ENCODE results near the gene GLRX.
"Not testable (repeated sequence)": the region's sequence is repeated elsewhere in the genome, so short reads cannot be mapped to it uniquely, and the experiment has no call there.

Gene GLRX

GRCh38 chr5:95838001-95838520 is 15.5 kb upstream of the GLRX start:
- H3K27ac ChIP-seq = no peak overlapping the region
- TF ChIP-seq CTCF (IDR thresholded peaks at IDR 0.05) = no peak

GRCh38 chr5:95837492-95837891 is 15.0 kb upstream of the GLRX start:
- H3K4me3 ChIP-seq = no peak overlapping the region
- TF ChIP-seq CTCF (IDR thresholded peaks at IDR 0.05) = no peak
- intact Hi-C loops (cut with DNase I; ENCODE audit: low total_unique reads) = no loop called here
- no peaks in the 10 kb centered on the region for H3K9me3 ChIP-seq
- no peaks in the 10 kb centered on the region for H3K36me3 ChIP-seq
- H3K4me1 ChIP-seq = peaks cover 0 to 37% (median 16%) of the 10 kb centered on the region in 4 donors
- DNase-seq = no peak
- no peak overlapping the region for H3K27ac ChIP-seq
- no peaks in the 10 kb centered on the region for H3K27me3 ChIP-seq

More at GRCh38 chr5:95838001-95838520, 15.5 kb upstream of the GLRX start:
- Histone ChIP-seq H3K4me3 (no peak overlapping the region), H3K4me1 (peaks cover 0 to 43% (median 21%) of the 10 kb centered on the region in 4 donors), H3K27me3 (no peaks in the 10 kb centered on the region), H3K9me3 (no peaks in the 10 kb centered on the region), H3K36me3 (no peaks in the 10 kb centered on the region)
- intact Hi-C loops (cut with DNase I; ENCODE audit: low total_unique reads) = no loop called here
- DNase-seq = no peak

GRCh38 chr5:95836971-95837370 is 14.4 kb upstream of the GLRX start:
- H3K27ac ChIP-seq = peak overlapping the region; percentile 86 to 88
- H3K4me3 ChIP-seq; H3K9me3 ChIP-seq; H3K27me3 ChIP-seq; intact Hi-C loops (cut with DNase I; ENCODE audit: low total_unique reads); DNase-seq; H3K36me3 ChIP-seq: not testable (repeated sequence)
- peaks cover 0 to 32% (median 15%) of the 10 kb centered on the region in 4 donors for H3K4me1 ChIP-seq

GRCh38 chr5:95836544-95836943 is 14.0 kb upstream of the GLRX start:
- Histone ChIP-seq H3K4me3 (peak overlapping the region; percentile 58 to 59), H3K9me3 (no peaks in the 10 kb centered on the region), H3K4me1 (peaks cover 0 to 27% (median 13%) of the 10 kb centered on the region in 4 donors), H3K36me3 (no peaks in the 10 kb centered on the region), H3K27ac (peak overlapping the region; percentile 86 to 88), H3K27me3 (no peaks in the 10 kb centered on the region)
- no peak for TF ChIP-seq CTCF (IDR thresholded peaks at IDR 0.05)
- DNase-seq = no peak
- intact Hi-C loops (cut with DNase I; ENCODE audit: low total_unique reads) = no loop called here

- Histone ChIP-seq H3K36me3 (no peaks in the 10 kb centered on the region), H3K9me3 (no peaks in the 10 kb centered on the region), H3K27ac (peak overlapping the region; percentile 86 to 88), H3K4me1 (peaks cover 0 to 23% (median 11%) of the 10 kb centered on the region in 4 donors), H3K4me3 (peak overlapping the region; percentile 58 to 59), H3K27me3 (no peaks in the 10 kb centered on the region)
- intact Hi-C loops (cut with DNase I; ENCODE audit: low total_unique reads) = no loop called here
- TF ChIP-seq CTCF (IDR thresholded peaks at IDR 0.05) = no peak
- peak in 1 of 2 donors; percentile 63 for DNase-seq
Measured at GRCh38 chr5:95835682-95836385, 13.3 kb upstream of the GLRX start.

- Histone ChIP-seq H3K27ac (no peak overlapping the region), H3K4me1 (peaks cover 0 to 23% (median 11%) of the 10 kb centered on the region in 4 donors), H3K27me3 (no peaks in the 10 kb centered on the region), H3K4me3 (no peak overlapping the region), H3K36me3 (no peaks in the 10 kb centered on the region), H3K9me3 (no peaks in the 10 kb centered on the region)
- no peak for TF ChIP-seq CTCF (IDR thresholded peaks at IDR 0.05)
- DNase-seq = no peak
- intact Hi-C loops (cut with DNase I; ENCODE audit: low total_unique reads) = no loop called here
Measured at GRCh38 chr5:95832664-95833063, 10.1 kb upstream of the GLRX start.

Measured in tibial artery (tissue), 4 donors.